ENCODE measurements around the gene SH2D1B.
"Not testable (repeated sequence)": the region's sequence is repeated elsewhere in the genome, so short reads cannot be mapped to it uniquely, and the experiment has no call there.

- TF ChIP-seq POLR2AphosphoS5, POLR2A (IDR thresholded peaks at IDR 0.05): not testable (repeated sequence)
These were observed 7.6 kb upstream of the SH2D1B start for GRCh38 chr1:162419450-162419931.

Measured in spleen (tissue), 3 donors.